Smooth muscle cell of trachea (primary cell): ENCODE data around the gene TGFB1I1. TPM values are rescaled to one million over a fixed set of nuclear protein-coding genes. Genes with fewer than 3 reads are reported as not detected.

Experiments used
- total RNA-seq: library from RNA; depleted of rRNA; stranded (reverse); fragments of >200 nt; gene quantifications from 2 replicates; pipeline ENCODE4 v1.2.1, GENCODE V29; 2014

Gene TGFB1I1
- total RNA-seq: 51.1 and 51.6 TPM in 2 replicates

GRCh38 chr16:31471875-31472708 is at the start of gene TGFB1I1:
TGFB1I1 (plus strand) TSS chr16:31472152; CDS start chr16:31472189, 37 bp downstream.

GRCh38 chr16:31428279-31428597 is 43.7 kb upstream of the TGFB1I1 start, which contains the start of gene COX6A2:
COX6A2 (minus strand) TSS chr16:31428360; CDS start chr16:31428325, 35 bp downstream.

DNA sequence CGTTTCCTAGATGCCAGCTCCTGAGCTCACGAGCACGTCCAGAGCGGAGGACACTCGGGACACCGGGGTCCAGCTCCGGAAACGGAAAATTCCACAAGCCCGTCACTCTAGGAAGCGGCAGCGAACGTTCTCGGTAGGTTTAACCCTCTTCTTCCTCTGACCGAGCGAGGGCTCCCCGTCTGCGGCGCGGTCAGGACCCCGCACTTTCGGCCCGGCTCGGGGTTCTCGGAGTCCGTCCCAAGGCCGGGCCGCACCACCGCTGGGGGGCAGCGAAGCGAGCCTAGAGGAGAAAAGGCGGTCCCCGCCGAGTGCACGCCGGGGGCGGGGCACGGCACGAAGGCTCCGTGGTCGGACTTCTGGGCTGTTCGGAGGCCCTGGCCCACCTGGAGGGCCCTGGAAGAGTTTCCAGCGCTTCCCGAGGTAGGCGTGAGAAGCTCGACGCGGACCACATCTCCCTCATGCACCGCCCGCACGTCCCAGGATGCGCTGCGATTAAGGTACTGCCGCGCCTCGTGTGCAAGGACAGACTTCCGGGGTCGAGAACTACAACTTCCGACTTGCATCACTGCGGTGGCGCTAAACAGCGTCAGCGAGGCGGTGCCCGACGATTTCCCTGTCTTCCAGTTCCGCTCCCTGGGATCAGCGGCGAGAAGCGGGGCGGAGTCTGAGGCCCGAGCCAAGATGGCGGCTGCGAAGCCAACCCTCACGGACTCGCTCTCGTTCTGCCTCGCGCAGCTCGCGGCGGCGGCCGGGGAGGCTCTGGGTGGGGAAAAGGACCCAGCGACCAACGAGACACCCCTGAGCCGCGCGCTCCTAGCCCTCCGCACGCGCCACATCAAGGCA is 12.9 kb upstream of the TGFB1I1 start, which contains the start of gene ARMC5:
Gene ARMC5, plus strand, starts transcription at position 658 of the 843 bp plus-strand sequence. Its CDS starts 24 bp downstream, at position 682.

GRCh38 chr16:31483081-31483480 is 11.1 kb downstream of the TGFB1I1 start, which contains the start of gene SLC5A2:
SLC5A2 (plus strand) TSS chr16:31483123; CDS start chr16:31483137, 14 bp downstream.

GRCh38 chr16:31507929-31508705 is 36.2 kb downstream of the TGFB1I1 start, which contains the start of gene RUSF1:
RUSF1 (minus strand) TSS chr16:31508391; CDS start chr16:31508373, 18 bp downstream.

Other genes with a start within 250 kb of the TGFB1I1 start
- gene ITGAM, start 212.2 kb upstream of the TGFB1I1 start, total RNA-seq: not detected in 2 replicates
- gene ITGAX, start 117.0 kb upstream of the TGFB1I1 start, total RNA-seq: 0.15 and 0.17 TPM in 2 replicates
- gene ITGAD, start 78.8 kb upstream of the TGFB1I1 start, total RNA-seq: not detected in 2 replicates
- not detected in 2 replicates for gene COX6A2, start 43.8 kb upstream of the TGFB1I1 start, total RNA-seq
- 0.15 and 0.99 TPM in 2 replicates for gene ZNF843, start 29.4 kb upstream of the TGFB1I1 start, total RNA-seq
- gene ARMC5, start 12.7 kb upstream of the TGFB1I1 start, total RNA-seq: 8.9 and 12.6 TPM in 2 replicates
- gene SLC5A2, start 11.0 kb downstream of the TGFB1I1 start, total RNA-seq: under 0.01 and 0.15 TPM in 2 replicates
- 73.3 and 87.7 TPM in 2 replicates for gene RUSF1, start 36.2 kb downstream of the TGFB1I1 start, total RNA-seq
- gene AHSP, start 55.7 kb downstream of the TGFB1I1 start, total RNA-seq: not detected in 2 replicates